ENCODE data around the gene TOP1.
"Not testable (repeated sequence)": the region's sequence is repeated elsewhere in the genome, so short reads cannot be mapped to it uniquely, and the experiment has no call there.

TOP1 gene

GRCh38 chr20:41028359-41029149, at the start of gene TOP1:
Gene TOP1 (plus strand): TSS chr20:41028822. CDS start chr20:41029068, 246 bp downstream.
- DNase-seq, result peak; percentile 100

GRCh38 chr20:40979247-40979646, 49.4 kb upstream of the TOP1 start:
- no peak for DNase-seq

- DNase-seq, result no peak
Measured at GRCh38 chr20:40980106-40980827, 48.4 kb upstream of the TOP1 start.

GRCh38 chr20:40980828-40981310, 47.8 kb upstream of the TOP1 start:
- no peak for DNase-seq

- no peak for DNase-seq
Measured at GRCh38 chr20:40982415-40983145, 46.0 kb upstream of the TOP1 start.

GRCh38 chr20:40983898-40984297, 44.7 kb upstream of the TOP1 start:
- no peak for DNase-seq

GRCh38 chr20:40984496-40984895, 44.1 kb upstream of the TOP1 start:
- no peak for DNase-seq

GRCh38 chr20:40986774-40987173, 41.8 kb upstream of the TOP1 start:
- DNase-seq, result peak; percentile 25

- peak; percentile 94 for DNase-seq
Measured at GRCh38 chr20:40990542-40991120, 38.0 kb upstream of the TOP1 start.

GRCh38 chr20:40991181-40991889, 37.3 kb upstream of the TOP1 start:
- peak; percentile 98 for DNase-seq

GRCh38 chr20:40992349-40993113, 36.1 kb upstream of the TOP1 start:
- no peak for DNase-seq

GRCh38 chr20:40993794-40994540, 34.7 kb upstream of the TOP1 start:
- DNase-seq, result no peak

GRCh38 chr20:40996326-40996725, 32.3 kb upstream of the TOP1 start:
- DNase-seq, result no peak

- DNase-seq, result no peak
Measured at GRCh38 chr20:40997116-40997515, 31.5 kb upstream of the TOP1 start.

GRCh38 chr20:40999841-41000240, 28.8 kb upstream of the TOP1 start:
- no peak for DNase-seq

- DNase-seq, result no peak
Measured at GRCh38 chr20:41000628-41001027, 28.0 kb upstream of the TOP1 start.

- DNase-seq, result peak; percentile 22
Measured at GRCh38 chr20:41001497-41001896, 27.1 kb upstream of the TOP1 start.

GRCh38 chr20:41002842-41003142, 25.8 kb upstream of the TOP1 start:
- DNase-seq, result no peak

GRCh38 chr20:41003143-41003935, 25.3 kb upstream of the TOP1 start:
- peak; percentile 77 for DNase-seq

- DNase-seq, result not testable (repeated sequence)
Measured at GRCh38 chr20:41003936-41004294, 24.7 kb upstream of the TOP1 start.
